PFSK-1 (cell line): ENCODE results near the gene ZC3H11A.

ENCODE experiments used
- FOXP2 ChIP-seq: optimal IDR thresholded peaks from 2 replicates; pipeline ENCODE3; 2011; ENCODE audit warnings: borderline replicate concordance, control low read depth, inconsistent platforms; ENCODE audit not compliant: insufficient read depth; ENCODE audit errors: extremely low read length, extremely low read depth
- POLR2AphosphoS5 ChIP-seq: IDR thresholded peaks from 2 replicates; pipeline ENCODE4 v1.6.1; 2012; ENCODE audit warnings: low read depth, mild to moderate bottlenecking, control low read depth, low read length, moderate library complexity
- REST ChIP-seq, 2 experiments: IDR thresholded peaks; 2 replicates each; pipeline versions ENCODE4 v1.6.1 to v1.8.0; 2011 to 2012; ENCODE audit warnings: low read depth in 2 of 2, low read length in 2 of 2, control low read depth in 1 of 2, inconsistent platforms in 1 of 2, mild to moderate bottlenecking in 1 of 2, moderate library complexity in 1 of 2; ENCODE audit not compliant: insufficient read depth in 1 of 2
- SIN3A ChIP-seq: IDR thresholded peaks from 2 replicates; pipeline ENCODE4 v1.6.1; 2012; ENCODE audit warnings: mild to moderate bottlenecking, low read length, moderate library complexity, borderline replicate concordance; ENCODE audit not compliant: insufficient read depth
- TAF1 ChIP-seq: IDR thresholded peaks from 2 replicates; pipeline ENCODE4 v1.6.1; 2012; ENCODE audit warnings: low read length, control low read depth, borderline replicate concordance; ENCODE audit not compliant: insufficient read depth

Gene ZC3H11A

GRCh38 chr1:203760506-203760905 is 34.9 kb upstream of the ZC3H11A start:
- no peak for TF ChIP-seq FOXP2
- no peak for TF ChIP-seq SIN3A
- TF ChIP-seq POLR2AphosphoS5, result no peak
- TF ChIP-seq REST (IDR thresholded peaks at IDR 0.05; ENCODE audit: insufficient read depth in 1 of 2, low read depth in 2 of 2, low read length in 2 of 2), result no peak
- TF ChIP-seq TAF1, result no peak

DNA sequence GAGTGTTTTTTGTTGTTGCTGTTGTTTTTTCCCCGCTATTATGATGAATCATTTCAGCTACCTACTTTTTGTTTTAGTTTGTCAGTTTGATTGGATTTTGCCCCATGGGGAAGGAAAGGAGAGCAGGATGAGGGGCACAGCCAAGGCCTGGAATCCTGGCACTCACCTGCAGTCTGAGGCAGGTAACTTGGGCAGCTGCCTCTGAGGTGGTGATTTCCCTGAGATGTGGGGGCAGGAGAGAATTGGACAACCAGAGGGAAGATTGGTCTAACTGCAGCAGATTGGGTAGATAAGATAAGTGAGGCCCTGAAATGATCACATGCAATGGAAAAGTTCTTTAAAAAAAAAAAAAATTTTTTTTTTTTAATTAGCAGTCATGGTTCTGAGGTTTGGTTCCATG is 31.9 kb upstream of the ZC3H11A start:
- TF ChIP-seq FOXP2, result no peak
- TF ChIP-seq POLR2AphosphoS5, result no peak
- TF ChIP-seq SIN3A, result no peak
- TF ChIP-seq TAF1, result no peak
- no peak for TF ChIP-seq REST (IDR thresholded peaks at IDR 0.05; ENCODE audit: insufficient read depth in 1 of 2, low read depth in 2 of 2, low read length in 2 of 2)

DNA sequence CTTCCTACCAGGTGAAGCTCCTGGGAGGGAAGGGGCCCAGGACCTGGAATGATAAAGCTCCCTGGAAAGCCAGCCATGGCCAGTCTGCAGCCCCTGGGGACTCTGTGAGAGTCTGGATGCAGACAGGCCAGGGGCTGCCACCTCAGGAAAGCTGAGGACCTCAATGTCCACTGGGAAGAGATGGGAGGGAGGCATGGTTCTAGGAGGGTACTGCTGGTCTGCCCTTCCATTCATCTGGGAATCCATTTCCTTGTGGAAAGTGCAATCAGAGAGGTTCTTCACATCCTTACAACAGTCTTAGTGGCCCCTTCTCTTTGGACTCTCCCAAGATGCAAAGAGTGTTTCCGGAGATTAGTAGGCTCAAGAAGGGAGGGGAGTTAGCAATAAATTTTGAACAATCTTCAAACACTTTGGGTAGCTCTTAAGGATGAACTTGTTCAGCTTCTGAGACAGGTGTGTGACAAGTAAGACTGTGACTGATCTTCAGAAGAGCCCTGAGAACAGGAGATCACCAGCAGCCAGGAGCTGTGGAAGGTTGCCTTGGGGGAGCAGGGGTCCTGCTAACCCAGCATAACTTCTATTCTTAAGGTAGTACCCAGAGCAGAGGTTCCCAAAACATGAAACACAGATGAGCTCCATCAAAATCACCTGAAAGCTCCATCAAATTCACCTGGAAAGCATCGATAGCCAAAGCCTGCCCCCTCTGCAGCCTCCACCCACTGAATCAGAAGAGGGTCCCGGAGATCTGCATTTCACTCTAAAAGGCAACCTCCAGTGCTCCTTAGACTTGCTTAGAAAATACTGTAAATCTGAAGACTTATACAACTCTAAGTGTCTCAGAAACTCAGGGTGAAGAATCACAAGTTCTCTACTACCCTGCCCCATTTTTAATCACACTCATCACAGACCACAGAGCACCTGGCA is 31.1 kb upstream of the ZC3H11A start:
- TF ChIP-seq REST (IDR thresholded peaks at IDR 0.05; ENCODE audit: insufficient read depth in 1 of 2, low read depth in 2 of 2, low read length in 2 of 2) (no peak), POLR2AphosphoS5 (no peak), FOXP2 (no peak), SIN3A (no peak), TAF1 (no peak)

DNA sequence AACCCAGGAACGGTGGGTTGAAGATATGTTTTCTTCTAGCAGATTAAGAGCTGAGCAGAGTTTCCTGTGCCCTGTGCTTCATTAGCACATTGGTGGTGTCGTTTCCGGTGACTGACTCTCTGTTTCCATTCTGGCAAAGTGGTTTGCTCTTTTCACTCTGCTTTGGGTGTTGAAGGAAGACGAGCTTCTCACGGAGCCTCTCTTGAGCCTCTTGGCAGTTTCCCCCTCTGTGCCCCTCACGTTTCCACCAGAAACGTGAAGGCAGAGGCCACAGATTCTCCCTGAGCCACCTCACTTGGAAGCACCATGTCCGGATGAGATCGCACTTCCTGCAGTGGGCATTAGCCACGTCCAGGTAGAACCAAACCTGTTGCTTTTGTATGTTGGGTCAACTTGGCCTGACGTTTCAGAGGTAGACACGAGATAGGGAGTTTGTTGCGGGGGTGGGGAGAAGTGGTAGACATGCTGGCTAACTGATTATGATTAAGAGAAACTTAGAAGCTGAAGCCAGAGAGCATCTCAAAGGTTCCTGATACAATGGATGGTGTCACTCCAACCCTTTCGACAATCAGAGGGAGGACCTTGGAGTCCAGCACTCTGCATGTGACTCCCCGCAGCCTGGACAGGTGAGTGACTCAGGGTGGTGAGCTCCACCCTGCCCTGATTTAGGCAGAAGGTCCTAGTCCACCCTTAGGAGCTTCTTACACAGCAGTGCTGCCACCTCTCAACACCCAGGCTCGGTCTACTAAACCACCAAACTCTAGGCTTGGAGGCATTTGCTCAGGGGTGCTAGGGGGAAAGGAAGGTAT is 30.2 kb upstream of the ZC3H11A start, which contains the start of gene LAX1:
Gene LAX1, plus strand, starts transcription at position 155 of the 809 bp plus-strand sequence. Its CDS starts 383 bp downstream, at position 538.
- TF ChIP-seq POLR2AphosphoS5 (no peak), SIN3A (no peak), FOXP2 (no peak), TAF1 (no peak)

DNA sequence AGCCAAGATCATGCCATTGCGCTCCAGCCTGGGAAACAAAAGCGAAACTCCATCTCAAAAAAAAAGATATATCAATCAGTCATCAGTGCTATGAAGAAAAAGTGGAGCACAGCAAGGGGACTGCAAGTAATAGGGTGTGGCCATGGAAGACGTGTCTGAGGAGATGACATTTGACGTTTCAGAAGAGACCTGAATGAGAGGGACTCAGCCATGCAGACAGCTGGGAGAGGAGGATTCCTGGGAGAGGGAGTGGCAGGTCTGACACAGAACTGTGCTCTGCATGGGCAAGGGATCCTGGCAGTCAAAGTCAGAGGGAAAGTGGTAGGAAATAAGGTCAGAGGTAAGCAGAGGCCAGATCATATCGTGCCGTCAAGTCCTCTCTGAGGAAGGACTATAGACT is 27.2 kb upstream of the ZC3H11A start:
- TF ChIP-seq TAF1, result no peak
- TF ChIP-seq REST (IDR thresholded peaks at IDR 0.05; ENCODE audit: insufficient read depth in 1 of 2, low read depth in 2 of 2, low read length in 2 of 2), result no peak
- no peak for TF ChIP-seq FOXP2
- TF ChIP-seq SIN3A, result no peak
- no peak for TF ChIP-seq POLR2AphosphoS5
